Fibroblast of lung (primary cell): Measurements from ENCODE around the gene NOX3.

Source experiments
- CTCF ChIP-seq, 2 donors: IDR thresholded peaks in 1 of 2; conservative IDR thresholded peaks in 1 of 2; 1 replicate in 1 of 2; 2 replicates in 1 of 2; pipeline ENCODE4 v1.5.1; 2011 to 2012; ENCODE audit warnings: low read length in 2 of 2, control low read depth in 1 of 2, inconsistent platforms in 1 of 2, low read depth in 1 of 2, mild to moderate bottlenecking in 1 of 2
- EZH2 ChIP-seq: IDR thresholded peaks from 2 replicates; pipeline ENCODE4 v1.5.1; 2012; ENCODE audit warnings: low read length, control low read depth, mild to moderate bottlenecking; ENCODE audit errors: missing control alignments

GRCh38 chr6:155454471-155454870 lies 1.2 kb downstream of the NOX3 start:
- no peak for TF ChIP-seq CTCF (conservative IDR thresholded peaks at IDR 0.05 in 1 of 2, IDR thresholded peaks at IDR 0.05 in 1 of 2; ENCODE audit: low read depth in 1 of 2, low read length in 2 of 2)
- no peak for TF ChIP-seq EZH2
